ENCODE data around the gene KCNJ1. TPM values are rescaled to one million over a fixed set of nuclear protein-coding genes. Genes with fewer than 3 reads are reported as not detected.

KCNJ1 gene
- total RNA-seq, 2 experiments from 2014 or later: not detected

DNA sequence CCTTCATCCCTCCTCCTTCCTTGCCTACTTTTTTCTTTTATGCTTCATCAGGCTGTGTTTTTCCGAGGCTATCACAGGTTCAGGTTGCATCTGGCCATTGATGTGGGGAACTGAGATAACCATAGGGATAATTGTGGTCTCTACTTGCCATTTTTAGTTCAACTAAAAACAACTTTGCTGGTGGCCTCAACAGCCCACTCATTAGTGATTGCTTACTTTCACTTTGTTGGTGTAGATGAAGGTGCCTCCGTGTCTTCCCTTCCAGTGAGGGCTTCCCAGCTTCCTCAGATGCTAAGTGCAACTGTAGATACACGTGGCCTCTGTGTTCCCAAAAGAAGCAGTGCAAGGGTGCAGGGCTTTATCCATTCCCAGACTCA, 35.0 kb downstream of the KCNJ1 start:
- Mint-ChIP-seq H3K27ac (no peak overlapping the region), H3K9me3 (no peaks in the 10 kb centered on the region), H3K4me3 (no peak overlapping the region), H3K4me1 (peaks cover 19% of the 10 kb centered on the region), H3K36me3 (no peaks in the 10 kb centered on the region), H3K27me3 (no peaks in the 10 kb centered on the region)
- DNase-seq: no peak

DNA sequence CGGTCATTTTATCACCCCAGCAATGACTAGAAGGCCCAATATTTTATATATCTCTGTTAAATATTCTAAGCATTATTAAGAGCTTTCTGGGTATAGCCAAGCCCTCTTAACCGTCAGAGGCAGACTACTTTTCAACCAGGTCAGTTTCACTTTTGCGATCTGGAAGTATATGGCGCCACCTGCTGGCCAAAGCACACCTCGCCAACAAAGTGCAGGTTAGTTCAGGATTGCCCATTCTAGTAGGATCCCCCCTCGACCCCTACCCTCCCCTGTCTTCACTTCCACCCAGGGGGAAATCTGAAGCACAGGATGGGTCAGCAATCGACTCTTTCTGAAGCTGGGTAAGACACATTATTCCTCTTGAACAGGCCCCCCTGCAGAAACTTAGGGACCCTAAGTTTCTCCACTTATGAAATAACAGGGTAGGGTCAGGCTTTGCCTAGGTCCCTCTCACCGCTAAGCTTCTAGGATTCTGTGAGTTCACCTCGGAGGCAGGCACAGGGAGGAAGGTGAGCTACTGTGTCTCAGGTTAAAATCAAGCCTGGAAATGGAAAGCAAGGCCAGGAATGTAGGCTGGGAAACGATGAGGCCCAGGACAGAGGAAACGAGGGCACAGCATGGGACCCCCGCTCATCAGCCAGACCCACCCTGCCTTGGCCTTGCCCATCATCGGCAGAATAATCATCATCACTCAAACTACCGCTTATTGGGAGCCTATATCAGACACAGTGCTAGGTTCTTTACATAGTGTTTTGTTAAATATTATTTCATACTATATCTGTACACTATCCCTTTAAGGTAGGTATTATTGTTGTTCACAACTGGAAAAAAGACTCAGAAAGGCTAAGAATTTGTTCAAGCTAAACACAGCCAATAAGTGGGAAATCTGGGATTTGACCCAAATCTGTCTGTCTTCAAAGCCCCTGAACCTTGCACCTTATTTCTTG, 35.6 kb downstream of the KCNJ1 start:
- Mint-ChIP-seq H3K9me3 (no peaks in the 10 kb centered on the region), H3K4me3 (no peak overlapping the region), H3K27me3 (no peaks in the 10 kb centered on the region), H3K4me1 (peaks cover 19% of the 10 kb centered on the region), H3K27ac (peak overlapping the region; percentile 86), H3K36me3 (no peaks in the 10 kb centered on the region)
- DNase-seq: peak; percentile 77

DNA sequence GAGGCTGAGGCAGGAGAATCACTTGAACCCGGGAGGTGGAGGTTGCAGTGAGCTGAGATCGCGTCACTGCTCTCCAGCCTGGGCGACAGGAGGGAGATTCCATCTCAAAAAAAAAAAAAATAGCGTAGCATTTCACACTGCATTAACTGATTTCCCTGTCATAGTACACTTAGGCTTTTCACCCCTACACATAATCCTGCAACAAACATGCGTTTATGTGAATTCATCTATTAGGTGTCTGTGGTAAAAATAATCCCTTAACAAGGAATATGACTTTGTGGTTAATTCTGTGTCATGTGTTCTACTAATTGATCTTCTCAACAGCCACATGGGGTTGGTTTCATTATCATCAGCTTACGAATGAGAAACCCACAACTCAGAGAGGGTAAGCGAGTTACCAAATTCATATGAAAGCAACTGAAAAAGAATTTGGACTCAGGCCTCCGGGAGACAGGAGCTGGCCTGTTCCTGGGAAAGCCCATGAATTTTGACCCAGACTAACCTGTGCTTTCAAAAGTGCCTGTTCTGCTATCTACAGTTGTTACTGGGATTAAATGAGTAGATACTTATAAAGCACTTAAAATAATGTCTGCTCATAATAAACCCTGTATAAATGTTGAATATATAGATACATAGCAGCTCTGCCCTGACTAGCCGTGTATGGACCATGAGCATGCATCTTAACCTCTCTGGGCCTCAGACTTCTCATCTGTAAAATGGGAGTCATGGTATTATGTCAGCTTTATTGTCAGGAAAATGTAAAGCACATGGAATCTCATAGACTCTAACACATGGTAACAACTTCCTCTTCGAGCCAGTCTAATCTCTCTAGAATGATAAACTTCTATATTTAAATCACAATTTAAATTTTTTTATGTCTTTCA, 36.6 kb downstream of the KCNJ1 start:
- Mint-ChIP-seq H3K4me3 (no peak overlapping the region), H3K9me3 (no peaks in the 10 kb centered on the region), H3K36me3 (no peaks in the 10 kb centered on the region), H3K27ac (peak overlapping the region; percentile 86), H3K27me3 (no peaks in the 10 kb centered on the region), H3K4me1 (peaks cover 19% of the 10 kb centered on the region)
- DNase-seq: no peak

DNA sequence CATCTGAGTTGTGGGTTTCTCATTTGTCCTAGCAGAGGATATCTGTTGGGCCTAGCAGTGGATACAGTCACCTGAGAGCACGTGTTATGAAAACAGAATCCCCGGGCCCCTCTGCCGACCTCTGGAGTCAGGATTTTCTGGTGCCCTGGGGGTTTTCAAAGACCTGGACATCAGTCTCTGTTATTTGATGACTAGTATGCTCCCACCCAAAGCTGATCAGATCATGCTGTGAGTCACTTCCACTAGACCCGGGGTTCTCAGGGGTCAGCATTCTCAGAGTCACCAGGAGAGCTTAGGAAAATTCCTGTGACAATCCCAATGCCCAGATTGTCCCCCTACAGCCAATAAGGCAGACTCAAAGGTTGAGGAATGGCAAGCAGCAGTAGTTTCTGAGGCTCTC, 38.7 kb downstream of the KCNJ1 start:
- Mint-ChIP-seq H3K27ac (no peak overlapping the region), H3K4me1 (peaks cover 19% of the 10 kb centered on the region), H3K27me3 (no peaks in the 10 kb centered on the region), H3K9me3 (no peaks in the 10 kb centered on the region), H3K4me3 (no peak overlapping the region), H3K36me3 (no peaks in the 10 kb centered on the region)
- no peak for DNase-seq

DNA sequence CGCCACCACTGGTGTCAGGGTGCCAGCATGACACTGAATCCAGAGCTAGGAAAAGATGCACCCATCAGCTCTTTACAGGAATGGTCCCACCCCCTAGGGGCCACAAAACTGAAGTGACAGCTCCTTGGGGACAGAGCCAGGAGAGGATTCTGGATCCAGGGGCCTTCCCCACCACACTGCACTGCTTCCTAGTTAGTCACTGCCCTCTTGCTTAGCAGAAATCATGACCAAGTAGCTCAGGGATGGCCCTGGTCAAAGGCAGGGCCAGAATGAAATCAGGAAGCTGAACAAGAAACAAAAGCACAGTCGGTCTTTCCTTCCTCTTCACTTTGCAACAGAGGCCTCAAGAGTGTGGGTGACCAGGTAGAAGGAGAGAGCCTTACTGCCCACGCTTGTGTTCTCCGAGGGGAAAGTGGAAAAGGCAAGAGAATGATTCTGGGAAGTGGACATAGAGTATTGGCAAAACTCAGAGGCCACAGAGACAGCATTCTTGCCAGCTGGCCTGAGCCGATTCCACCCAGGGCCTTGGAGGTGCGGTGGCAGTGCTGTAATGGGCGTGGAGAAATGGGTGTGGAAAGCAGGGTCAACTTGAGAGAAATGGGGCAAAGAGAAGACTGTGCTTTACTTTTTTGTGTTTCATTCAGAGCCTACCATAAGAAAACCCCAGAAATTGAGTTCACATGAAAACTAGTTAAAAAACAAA, 39.8 kb downstream of the KCNJ1 start:
- Mint-ChIP-seq H3K27me3 (no peaks in the 10 kb centered on the region), H3K9me3 (no peaks in the 10 kb centered on the region), H3K4me3 (no peak overlapping the region), H3K36me3 (no peaks in the 10 kb centered on the region), H3K27ac (no peak overlapping the region), H3K4me1 (peaks cover 19% of the 10 kb centered on the region)
- DNase-seq: no peak

DNA sequence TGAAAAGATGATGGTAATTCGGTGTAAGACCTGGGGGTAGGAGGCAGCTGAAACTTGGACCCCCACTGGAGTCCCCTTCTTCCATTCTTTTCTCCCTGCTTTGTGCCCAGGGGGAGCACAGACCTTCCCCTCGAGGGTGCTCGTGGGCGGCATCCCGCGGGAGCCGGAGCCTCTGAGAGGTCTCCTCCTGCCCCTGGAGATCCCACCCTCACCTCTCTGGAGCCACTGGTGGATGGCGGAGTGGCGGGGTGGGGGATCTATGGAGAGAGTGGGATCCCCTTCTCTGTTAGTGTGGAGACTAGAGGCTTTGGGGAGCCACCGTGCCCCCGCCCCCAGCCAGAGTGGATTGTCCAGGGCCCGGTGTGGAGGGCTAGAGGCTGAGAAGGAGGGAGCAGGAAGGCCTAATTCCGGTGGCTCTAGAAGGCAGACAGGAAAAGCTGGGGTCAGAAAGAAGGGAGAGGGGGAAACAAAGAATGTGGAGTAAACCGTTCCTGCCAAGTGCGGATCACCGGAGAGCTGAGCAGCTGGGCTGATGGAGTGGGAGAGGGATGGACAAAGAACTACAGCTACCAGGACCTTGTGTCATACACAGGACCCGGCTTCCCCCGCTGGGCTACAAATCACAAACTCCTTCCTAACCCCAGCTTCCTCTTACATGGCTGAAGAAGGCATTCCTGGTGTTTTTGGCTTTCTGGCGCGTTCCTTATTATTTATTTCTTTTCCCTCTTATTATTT, 41.9 kb downstream of the KCNJ1 start:
- Mint-ChIP-seq H3K9me3 (no peaks in the 10 kb centered on the region), H3K36me3 (no peaks in the 10 kb centered on the region), H3K4me3 (no peak overlapping the region), H3K27me3 (no peaks in the 10 kb centered on the region), H3K4me1 (peaks cover 6% of the 10 kb centered on the region), H3K27ac (no peak overlapping the region)
- DNase-seq: no peak

DNA sequence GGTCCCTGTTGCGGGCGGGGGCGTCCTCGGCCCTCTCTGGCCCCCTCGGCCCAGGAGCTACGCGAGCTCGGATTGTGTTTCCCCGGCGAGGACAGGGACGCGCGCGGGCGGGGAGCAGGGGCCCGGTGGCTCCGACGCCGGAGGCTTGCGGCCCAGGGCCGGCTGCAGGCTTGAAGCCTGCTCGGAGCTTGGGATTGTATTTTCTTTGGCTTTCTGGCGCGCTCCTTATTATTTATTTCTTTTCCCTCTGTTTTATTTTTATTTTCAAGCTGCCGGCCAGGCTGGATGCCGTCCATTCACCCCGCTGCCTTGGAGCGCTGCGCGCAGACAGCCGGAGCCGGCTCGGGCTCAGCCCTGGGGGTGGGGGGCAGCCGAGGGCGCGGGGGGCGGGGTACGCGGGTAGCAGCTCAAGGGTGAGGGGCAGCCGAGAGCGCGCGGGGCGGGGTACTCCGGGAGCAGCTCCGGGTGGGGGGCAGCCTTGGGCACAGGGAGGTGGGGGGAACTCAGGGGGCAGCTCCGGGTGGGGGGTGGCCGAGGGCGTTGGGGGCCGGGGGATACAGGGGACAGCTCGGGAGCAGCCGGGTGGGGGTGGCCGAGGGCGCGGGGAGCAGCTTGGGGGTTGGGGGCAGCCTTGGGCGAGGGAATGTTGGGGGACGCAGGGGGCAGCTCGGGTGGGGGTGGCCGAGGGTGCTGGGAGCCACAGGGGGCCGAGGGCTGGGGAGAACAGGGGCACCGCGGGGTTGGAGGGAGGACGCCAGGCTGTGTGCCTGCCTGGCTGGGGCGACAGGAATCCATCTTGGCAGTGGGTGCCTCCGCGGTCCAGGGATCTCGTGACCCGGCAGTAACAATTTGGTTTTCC, 42.7 kb downstream of the KCNJ1 start:
- Mint-ChIP-seq H3K9me3 (no peaks in the 10 kb centered on the region), H3K27me3 (no peaks in the 10 kb centered on the region), H3K27ac (no peak overlapping the region), H3K36me3 (no peaks in the 10 kb centered on the region), H3K4me3 (no peak overlapping the region), H3K4me1 (no peaks in the 10 kb centered on the region)
- no peak for DNase-seq

DNA sequence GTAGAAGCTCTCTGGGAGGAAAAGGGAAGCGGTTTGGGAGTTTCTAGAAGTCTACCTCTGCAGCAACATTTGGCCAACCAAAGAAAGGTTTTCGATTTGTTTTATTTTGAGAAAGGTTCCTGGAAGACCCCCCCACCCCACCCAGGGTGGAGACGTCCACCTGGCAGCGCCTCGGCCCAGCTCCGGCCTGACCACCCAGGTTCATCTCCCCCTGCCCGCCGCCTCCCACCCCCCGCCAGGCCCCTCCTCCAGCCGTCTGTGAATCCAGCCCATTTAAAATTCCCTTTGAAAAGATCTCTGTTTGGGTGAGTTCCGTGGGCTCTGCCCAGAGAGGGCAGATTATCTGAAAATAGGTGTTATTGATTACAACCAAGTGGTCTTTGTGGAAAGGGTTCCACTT, 43.3 kb downstream of the KCNJ1 start:
- no peak overlapping the region for H3K27ac Mint-ChIP-seq
- H3K27me3 Mint-ChIP-seq: no peaks in the 10 kb centered on the region
- H3K9me3 Mint-ChIP-seq: no peaks in the 10 kb centered on the region
- H3K4me1 Mint-ChIP-seq: no peaks in the 10 kb centered on the region
- no peak for DNase-seq
- no peak overlapping the region for H3K4me3 Mint-ChIP-seq
- H3K36me3 Mint-ChIP-seq: no peaks in the 10 kb centered on the region

DNA sequence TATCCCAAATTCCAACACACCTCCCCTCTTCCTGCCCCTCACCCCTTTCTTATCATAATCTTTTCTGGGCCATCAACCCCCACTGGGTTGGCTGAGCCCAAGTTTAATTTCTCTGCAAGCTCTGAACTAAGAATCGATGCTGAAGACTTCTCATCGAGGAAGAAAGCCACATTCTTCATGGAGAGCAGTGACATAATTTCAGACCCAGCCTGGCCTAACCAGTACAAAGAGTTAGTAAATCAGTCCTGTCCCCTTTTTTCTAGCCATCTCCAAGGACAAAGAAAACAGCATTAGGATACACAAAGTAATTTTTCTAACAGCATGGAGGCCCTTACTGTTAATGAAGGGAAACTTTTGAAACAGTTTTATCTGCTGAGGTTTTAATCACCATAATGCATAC, 45.0 kb downstream of the KCNJ1 start:
- no peaks in the 10 kb centered on the region for H3K27me3 Mint-ChIP-seq
- DNase-seq: no peak
- no peaks in the 10 kb centered on the region for H3K4me1 Mint-ChIP-seq
- H3K36me3 Mint-ChIP-seq: no peaks in the 10 kb centered on the region
- H3K27ac Mint-ChIP-seq: no peak overlapping the region
- H3K9me3 Mint-ChIP-seq: no peaks in the 10 kb centered on the region
- no peak overlapping the region for H3K4me3 Mint-ChIP-seq

DNA sequence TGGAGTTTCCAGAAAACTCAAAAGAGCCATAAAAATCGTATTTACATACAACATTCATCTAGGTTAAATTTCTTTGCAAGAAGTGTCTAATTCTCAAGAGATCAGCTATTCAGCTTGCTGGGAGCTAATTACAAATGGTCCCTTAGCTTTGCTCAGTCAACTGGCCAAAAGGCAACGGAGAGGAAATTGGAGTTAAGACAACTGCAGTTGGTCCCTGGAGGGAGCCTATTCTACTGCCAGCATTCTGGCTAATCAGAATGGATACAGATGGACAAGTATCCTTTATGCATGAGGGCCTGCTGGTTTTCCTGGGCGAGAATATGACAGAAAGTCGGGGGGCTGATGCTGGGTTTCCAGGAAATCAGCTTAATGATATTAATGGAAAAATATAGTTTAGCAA, 45.5 kb downstream of the KCNJ1 start:
- Mint-ChIP-seq H3K4me3 (no peak overlapping the region), H3K27me3 (no peaks in the 10 kb centered on the region), H3K4me1 (no peaks in the 10 kb centered on the region), H3K36me3 (no peaks in the 10 kb centered on the region), H3K27ac (no peak overlapping the region), H3K9me3 (no peaks in the 10 kb centered on the region)
- no peak for DNase-seq

DNA sequence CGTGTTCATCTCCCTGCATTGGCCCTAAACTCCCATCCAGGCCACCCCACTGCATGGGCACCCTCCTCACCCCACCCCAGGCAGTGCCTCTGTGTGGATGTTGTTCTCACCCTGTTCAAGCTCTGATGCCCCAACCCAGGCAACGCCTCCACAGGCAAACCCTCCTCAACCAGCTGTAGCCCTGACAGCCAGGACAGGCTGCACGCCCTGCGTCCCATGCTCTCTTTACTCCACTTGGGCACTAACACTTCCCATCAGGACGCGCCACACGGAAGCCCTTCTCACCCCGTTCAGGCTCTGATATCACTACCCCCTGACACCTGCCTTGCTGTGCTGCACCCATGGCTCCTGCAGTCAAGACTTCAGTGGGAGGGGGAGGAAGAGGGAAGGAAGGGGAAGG, 47.9 kb downstream of the KCNJ1 start:
- Mint-ChIP-seq H3K4me3 (no peak overlapping the region), H3K9me3 (no peaks in the 10 kb centered on the region), H3K36me3 (no peaks in the 10 kb centered on the region), H3K4me1 (peaks cover under 1% of the 10 kb centered on the region), H3K27ac (no peak overlapping the region), H3K27me3 (no peaks in the 10 kb centered on the region)
- no peak for DNase-seq

DNA sequence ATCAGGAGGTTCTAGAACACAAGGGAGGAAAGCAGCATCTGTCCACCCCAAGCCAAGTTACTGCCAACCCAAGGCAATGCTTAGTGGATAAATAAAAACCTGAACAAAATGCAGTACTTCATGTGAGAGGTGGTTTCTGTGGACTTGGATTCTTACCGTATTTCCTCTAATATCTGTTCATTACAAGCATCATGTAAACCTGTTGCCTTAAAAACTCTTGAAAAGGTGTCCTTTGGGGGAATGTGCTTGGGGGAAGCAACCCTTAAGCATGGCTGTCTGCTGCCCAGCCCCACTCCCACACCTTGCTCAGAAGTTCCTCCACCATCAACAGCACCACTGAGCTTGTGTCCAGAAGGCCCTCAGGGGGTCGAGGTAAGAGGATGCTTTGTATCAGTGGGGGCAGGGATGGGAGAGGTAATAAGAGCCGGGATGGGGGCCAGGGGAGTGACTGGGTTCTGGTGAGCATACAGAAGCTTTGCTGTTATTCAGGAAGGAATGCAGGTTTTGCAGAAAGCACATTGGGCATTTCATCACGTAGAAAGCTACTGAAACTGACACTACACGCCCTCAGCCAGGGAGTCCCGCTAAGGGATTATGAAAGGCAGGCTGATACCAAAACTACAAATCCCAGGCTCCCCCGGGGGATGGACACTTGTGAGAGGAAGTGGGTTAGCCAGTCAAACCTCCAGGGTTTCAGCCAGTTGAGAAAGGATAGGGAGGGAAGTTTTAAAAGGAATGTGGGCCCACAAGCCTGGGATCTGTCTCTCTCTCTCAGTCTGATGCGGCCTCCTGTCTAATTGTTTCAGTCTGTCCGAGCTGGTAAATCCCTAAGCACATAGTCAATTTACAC, 52.0 kb downstream of the KCNJ1 start:
- Mint-ChIP-seq H3K4me3 (no peak overlapping the region), H3K27me3 (no peaks in the 10 kb centered on the region), H3K36me3 (peaks cover 12% of the 10 kb centered on the region), H3K27ac (no peak overlapping the region), H3K4me1 (peaks cover 5% of the 10 kb centered on the region), H3K9me3 (no peaks in the 10 kb centered on the region)
- DNase-seq: no peak

DNA sequence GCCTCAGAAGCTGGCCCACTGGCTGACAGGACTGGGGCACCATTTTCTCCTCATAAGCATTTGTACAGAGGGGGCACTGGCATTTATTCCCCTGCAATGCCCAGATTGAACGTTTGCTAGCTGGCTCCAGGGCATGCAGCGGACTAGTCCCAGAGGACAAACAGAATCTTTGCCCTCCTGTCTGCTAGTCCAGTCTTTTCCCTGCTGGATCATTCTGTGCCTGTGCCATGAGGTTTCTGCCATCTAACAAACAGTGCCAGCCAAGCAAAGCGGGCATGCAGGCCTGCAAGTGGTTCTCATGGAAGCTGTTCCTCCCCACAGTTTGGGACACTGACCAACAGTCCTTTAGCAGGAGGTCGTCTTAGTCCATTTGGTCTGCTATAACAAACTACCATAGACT, 53.4 kb downstream of the KCNJ1 start:
- no peaks in the 10 kb centered on the region for H3K27me3 Mint-ChIP-seq
- H3K27ac Mint-ChIP-seq: no peak overlapping the region
- H3K4me1 Mint-ChIP-seq: peaks cover 11% of the 10 kb centered on the region
- no peak for DNase-seq
- no peaks in the 10 kb centered on the region for H3K9me3 Mint-ChIP-seq
- no peak overlapping the region for H3K4me3 Mint-ChIP-seq
- H3K36me3 Mint-ChIP-seq: peaks cover 19% of the 10 kb centered on the region
